ENCODE measurements around the gene MAPK6. TPM values are rescaled to one million over a fixed set of nuclear protein-coding genes. Genes with fewer than 3 reads are reported as not detected.

The MAPK6 gene
- total RNA-seq, 1 donor from 2014 or later: 98.2 TPM

DNA sequence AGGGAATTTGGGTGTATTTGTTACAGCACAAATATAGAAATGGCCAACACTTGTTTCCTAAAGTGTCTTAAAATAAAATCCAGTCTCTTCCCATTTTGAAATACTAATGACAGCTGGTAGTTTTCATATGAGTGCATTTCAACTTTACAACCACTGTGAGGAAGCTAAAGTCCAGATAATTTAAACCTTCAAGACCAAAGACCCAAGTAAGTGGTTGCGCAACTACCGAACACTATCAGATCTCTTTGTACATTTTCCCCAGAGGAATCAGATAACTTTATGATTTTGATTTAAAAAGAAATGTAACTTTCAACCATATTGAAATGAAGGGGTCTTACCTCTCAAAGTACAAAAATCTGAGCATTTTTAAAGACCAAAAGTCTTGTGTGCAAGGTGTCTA is 79.3 kb downstream of the MAPK6 start:
- Mint-ChIP-seq H3K27me3 (ENCODE audit: low read depth, unreplicated experiment) (peaks cover 2% of the 10 kb centered on the region), H3K27ac (ENCODE audit: unreplicated experiment) (no peak overlapping the region)
- no peaks in the 10 kb centered on the region for H3K79me2 ChIP-seq (ENCODE audit: insufficient read depth, low read length)

DNA sequence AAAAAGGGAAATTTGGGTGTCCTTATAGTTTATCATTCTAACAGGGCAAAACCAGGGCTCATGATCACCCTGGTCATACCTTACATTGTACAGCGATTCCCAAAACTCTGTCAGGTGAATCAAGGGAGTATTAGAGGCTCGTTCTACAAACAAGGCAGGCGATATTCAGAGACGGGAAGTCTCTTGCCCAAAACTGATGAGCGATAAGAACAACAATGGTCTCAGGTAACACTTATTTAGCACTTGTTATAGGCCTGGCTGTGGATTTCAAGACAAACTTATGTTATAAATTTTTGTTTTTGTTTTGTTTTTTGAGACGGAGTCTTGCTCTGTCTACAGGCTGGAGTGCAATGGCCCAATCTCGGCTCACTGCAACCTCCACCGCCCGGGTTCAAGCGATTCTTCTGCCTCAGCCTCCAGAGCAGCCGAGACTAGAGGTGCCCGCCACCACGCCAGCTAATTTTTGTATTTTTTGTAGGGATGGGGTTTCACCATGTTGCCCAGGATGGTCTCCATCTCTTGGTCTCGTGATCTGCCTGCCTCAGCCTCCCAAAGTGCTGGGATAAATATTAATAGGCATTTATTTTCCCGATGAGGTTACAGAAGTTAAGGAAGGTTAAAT is 80.7 kb downstream of the MAPK6 start:
- no peak overlapping the region for H3K9ac ChIP-seq (ENCODE audit: low read length)
- Mint-ChIP-seq H3K27me3 (ENCODE audit: low read depth, unreplicated experiment) (no peaks in the 10 kb centered on the region), H3K36me3 (ENCODE audit: low read depth, unreplicated experiment) (peaks cover 3% of the 10 kb centered on the region), H3K4me3 (ENCODE audit: unreplicated experiment) (no peak overlapping the region), H3K27ac (ENCODE audit: unreplicated experiment) (no peak overlapping the region), H3K9me3 (ENCODE audit: unreplicated experiment) (no peaks in the 10 kb centered on the region), H3K4me1 (ENCODE audit: low read depth, unreplicated experiment) (peaks cover 21% of the 10 kb centered on the region)
- H3K4me1 ChIP-seq (ENCODE audit: insufficient read depth, low read length): peaks cover 29% of the 10 kb centered on the region
- H2AFZ ChIP-seq (ENCODE audit: low read depth, low read length): no peak overlapping the region
- H3K4me3 ChIP-seq (ENCODE audit: insufficient read depth, low read depth, low read length): no peak overlapping the region
- H4K20me1 ChIP-seq (ENCODE audit: insufficient read depth, low read length): no peaks in the 10 kb centered on the region
- no peaks in the 10 kb centered on the region for H3K79me2 ChIP-seq (ENCODE audit: insufficient read depth, low read length)
- DNase-seq (ENCODE audit: low read depth) (no peak), FAIRE-seq (no peak)
- H3K4me2 ChIP-seq (ENCODE audit: low read length): no peak overlapping the region
- H3K27ac ChIP-seq (ENCODE audit: low read depth, low read length): no peak overlapping the region
- H3K27me3 ChIP-seq (ENCODE audit: insufficient read depth, low read length): no peaks in the 10 kb centered on the region
- H3K9me3 ChIP-seq (ENCODE audit: insufficient read depth, low read depth, low read length): no peaks in the 10 kb centered on the region
- H3K36me3 ChIP-seq (ENCODE audit: insufficient read depth, low read length): no peaks in the 10 kb centered on the region
- no peak for TF ChIP-seq EZH2 (IDR thresholded peaks at IDR 0.05; ENCODE audit: insufficient read depth, low read length)
- TF ChIP-seq, protein P1, sequence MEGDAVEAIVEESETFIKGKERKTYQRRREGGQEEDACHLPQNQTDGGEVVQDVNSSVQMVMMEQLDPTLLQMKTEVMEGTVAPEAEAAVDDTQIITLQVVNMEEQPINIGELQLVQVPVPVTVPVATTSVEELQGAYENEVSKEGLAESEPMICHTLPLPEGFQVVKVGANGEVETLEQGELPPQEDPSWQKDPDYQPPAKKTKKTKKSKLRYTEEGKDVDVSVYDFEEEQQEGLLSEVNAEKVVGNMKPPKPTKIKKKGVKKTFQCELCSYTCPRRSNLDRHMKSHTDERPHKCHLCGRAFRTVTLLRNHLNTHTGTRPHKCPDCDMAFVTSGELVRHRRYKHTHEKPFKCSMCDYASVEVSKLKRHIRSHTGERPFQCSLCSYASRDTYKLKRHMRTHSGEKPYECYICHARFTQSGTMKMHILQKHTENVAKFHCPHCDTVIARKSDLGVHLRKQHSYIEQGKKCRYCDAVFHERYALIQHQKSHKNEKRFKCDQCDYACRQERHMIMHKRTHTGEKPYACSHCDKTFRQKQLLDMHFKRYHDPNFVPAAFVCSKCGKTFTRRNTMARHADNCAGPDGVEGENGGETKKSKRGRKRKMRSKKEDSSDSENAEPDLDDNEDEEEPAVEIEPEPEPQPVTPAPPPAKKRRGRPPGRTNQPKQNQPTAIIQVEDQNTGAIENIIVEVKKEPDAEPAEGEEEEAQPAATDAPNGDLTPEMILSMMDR (IDR thresholded peaks at IDR 0.05; ENCODE audit: insufficient read depth, low read depth, low read length): no peak

More for the DNA sequence above, 79.3 kb downstream of the MAPK6 start:
- DNase-seq (ENCODE audit: low read depth): no peak
- Histone ChIP-seq H2AFZ (ENCODE audit: low read depth, low read length) (no peak overlapping the region), H3K4me3 (ENCODE audit: insufficient read depth, low read depth, low read length) (no peak overlapping the region), H3K9ac (ENCODE audit: low read length) (no peak overlapping the region), H3K36me3 (ENCODE audit: insufficient read depth, low read length) (no peaks in the 10 kb centered on the region), H3K4me1 (ENCODE audit: insufficient read depth, low read length) (peaks cover 35% of the 10 kb centered on the region), H4K20me1 (ENCODE audit: insufficient read depth, low read length) (no peaks in the 10 kb centered on the region), H3K27me3 (ENCODE audit: insufficient read depth, low read length) (no peaks in the 10 kb centered on the region), H3K9me3 (ENCODE audit: insufficient read depth, low read depth, low read length) (no peaks in the 10 kb centered on the region), H3K4me2 (ENCODE audit: low read length) (no peak overlapping the region), H3K27ac (ENCODE audit: low read depth, low read length) (no peak overlapping the region)
- TF ChIP-seq, protein P1 (IDR thresholded peaks at IDR 0.05; ENCODE audit: insufficient read depth, low read depth, low read length): no peak
- no peak for TF ChIP-seq EZH2 (IDR thresholded peaks at IDR 0.05; ENCODE audit: insufficient read depth, low read length)
- H3K36me3 Mint-ChIP-seq (ENCODE audit: low read depth, unreplicated experiment): peaks cover 3% of the 10 kb centered on the region
- FAIRE-seq: no peak
- H3K4me3 Mint-ChIP-seq (ENCODE audit: unreplicated experiment): no peak overlapping the region
- no peaks in the 10 kb centered on the region for H3K9me3 Mint-ChIP-seq (ENCODE audit: unreplicated experiment)
- H3K4me1 Mint-ChIP-seq (ENCODE audit: low read depth, unreplicated experiment): peaks cover 20% of the 10 kb centered on the region

DNA sequence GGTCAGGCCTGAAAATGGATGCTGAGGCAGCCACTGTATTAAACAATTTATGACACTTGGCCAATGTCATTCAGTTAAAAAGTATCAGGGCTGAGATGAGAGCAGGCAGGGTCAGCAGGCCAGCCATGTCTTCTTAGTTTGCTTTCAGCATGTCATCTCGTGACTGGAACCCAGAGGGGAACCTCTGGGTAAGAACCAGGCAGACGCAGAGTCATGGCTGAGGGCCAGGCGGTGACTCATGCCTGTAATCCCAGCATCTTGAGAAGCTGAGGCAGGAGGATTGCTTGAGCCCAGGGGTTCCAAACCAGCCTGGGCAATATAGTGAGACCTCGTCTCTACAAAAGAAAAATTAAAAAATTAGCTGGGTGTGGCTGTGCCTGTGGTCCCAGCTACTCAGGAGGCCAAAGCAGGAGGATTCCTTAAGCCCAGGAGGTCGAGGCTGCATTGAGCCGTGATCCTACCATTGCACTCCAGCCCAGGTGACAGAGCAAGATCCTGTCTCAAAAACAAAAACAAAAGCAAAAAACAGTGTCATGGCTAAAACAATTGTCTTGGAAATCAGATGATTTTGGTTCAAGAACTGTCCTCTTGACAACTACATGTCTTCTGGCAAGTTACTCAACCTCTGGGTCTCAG is 81.9 kb downstream of the MAPK6 start:
- Histone ChIP-seq H3K4me2 (ENCODE audit: low read length) (peak overlapping the region; percentile 0), H3K4me3 (ENCODE audit: insufficient read depth, low read depth, low read length) (no peak overlapping the region), H3K27me3 (ENCODE audit: insufficient read depth, low read length) (no peaks in the 10 kb centered on the region), H3K27ac (ENCODE audit: low read depth, low read length) (no peak overlapping the region), H3K36me3 (ENCODE audit: insufficient read depth, low read length) (no peaks in the 10 kb centered on the region), H3K9me3 (ENCODE audit: insufficient read depth, low read depth, low read length) (no peaks in the 10 kb centered on the region), H3K9ac (ENCODE audit: low read length) (no peak overlapping the region), H2AFZ (ENCODE audit: low read depth, low read length) (no peak overlapping the region), H3K4me1 (ENCODE audit: insufficient read depth, low read length) (peaks cover 23% of the 10 kb centered on the region), H3K79me2 (ENCODE audit: insufficient read depth, low read length) (no peaks in the 10 kb centered on the region), H4K20me1 (ENCODE audit: insufficient read depth, low read length) (no peaks in the 10 kb centered on the region)
- Mint-ChIP-seq H3K4me1 (ENCODE audit: low read depth, unreplicated experiment) (peaks cover 21% of the 10 kb centered on the region), H3K36me3 (ENCODE audit: low read depth, unreplicated experiment) (peaks cover 3% of the 10 kb centered on the region), H3K4me3 (ENCODE audit: unreplicated experiment) (no peak overlapping the region), H3K27me3 (ENCODE audit: low read depth, unreplicated experiment) (no peaks in the 10 kb centered on the region), H3K27ac (ENCODE audit: unreplicated experiment) (peak overlapping the region; percentile 41), H3K9me3 (ENCODE audit: unreplicated experiment) (no peaks in the 10 kb centered on the region)
- TF ChIP-seq, protein P1 (IDR thresholded peaks at IDR 0.05; ENCODE audit: insufficient read depth, low read depth, low read length): no peak
- TF ChIP-seq EZH2 (IDR thresholded peaks at IDR 0.05; ENCODE audit: insufficient read depth, low read length): no peak
- FAIRE-seq: no peak
- DNase-seq (ENCODE audit: low read depth): peak; percentile 86
